Keratinocyte (primary cell): ENCODE data around the gene PTS. TPM values are rescaled to one million over a fixed set of nuclear protein-coding genes. Genes with fewer than 3 reads are reported as not detected.

Experiments
- DNase-seq: peaks from one replicate; pipeline ENCODE4 v3.0.0-alpha.2; 2011; ENCODE audit warnings: low read depth, missing footprints, low spot score
- FAIRE-seq: peaks from 2 replicates; lab custom pipeline; 2011; peaks lifted over from hg19 to GRCh38; lab: Jason Lieb, UNC
- H2AFZ ChIP-seq: 2 replicates; pipeline ENCODE4 v1.6.0; 2012; ENCODE audit warnings: low read length, control low read depth, inconsistent platforms; ENCODE audit not compliant: control insufficient read depth
- H3K27ac ChIP-seq: 2 replicates; pipeline ENCODE4 v1.5.1; 2011; ENCODE audit warnings: low read length; ENCODE audit not compliant: control insufficient read depth, insufficient read depth
- H3K27me3 ChIP-seq: 3 replicates; pipeline ENCODE4 v1.6.0; 2011; ENCODE audit warnings: low read length; ENCODE audit not compliant: control insufficient read depth, insufficient read depth; ENCODE audit errors: extremely low read depth
- H3K36me3 ChIP-seq, 2 experiments: 2 replicates in 1 of 2; 3 replicates in 1 of 2; pipeline ENCODE4 v1.5.1; 2011; ENCODE audit warnings: low read length in 2 of 2, mild to moderate bottlenecking in 1 of 2; ENCODE audit not compliant: control insufficient read depth in 2 of 2, insufficient read depth in 2 of 2; ENCODE audit errors: extremely low read depth in 1 of 2
- H3K4me1 ChIP-seq: 3 replicates; pipeline ENCODE4 v1.5.1; 2011; ENCODE audit warnings: low read length; ENCODE audit not compliant: control insufficient read depth, insufficient read depth; ENCODE audit errors: extremely low read depth
- H3K4me2 ChIP-seq: 3 replicates; pipeline ENCODE4 v1.6.0; 2011; ENCODE audit warnings: low read depth, low read length; ENCODE audit not compliant: control insufficient read depth, insufficient read depth; ENCODE audit errors: extremely low read depth
- H3K4me3 ChIP-seq, 3 experiments: fragments of 200-600 bp in 1 of 3; sonication (generic) in 1 of 3; 2 replicates in 2 of 3; 3 replicates in 1 of 3; pipeline ENCODE4 v1.5.1; 2011 to 2016; ENCODE audit warnings: low read length in 3 of 3, mild to moderate bottlenecking in 3 of 3, control low read depth in 2 of 3, inconsistent platforms in 1 of 3, low read depth in 1 of 3, mixed read lengths in 1 of 3, mixed run types in 1 of 3, moderate library complexity in 1 of 3; ENCODE audit not compliant: control insufficient read depth in 2 of 3, insufficient read depth in 2 of 3; ENCODE audit errors: extremely low read depth in 1 of 3
- H3K79me2 ChIP-seq: 2 replicates; pipeline ENCODE4 v1.6.0; 2012; ENCODE audit warnings: low read length; ENCODE audit not compliant: control insufficient read depth, insufficient read depth
- H3K9ac ChIP-seq: 3 replicates; pipeline ENCODE4 v1.6.0; 2011; ENCODE audit warnings: low read length; ENCODE audit not compliant: control insufficient read depth, insufficient read depth; ENCODE audit errors: extremely low read depth
- H3K9me1 ChIP-seq: 3 replicates; pipeline ENCODE4 v1.6.0; 2011; ENCODE audit warnings: low read length; ENCODE audit not compliant: control insufficient read depth, insufficient read depth; ENCODE audit errors: extremely low read depth
- H3K9me3 ChIP-seq: 2 replicates; pipeline ENCODE4 v1.5.1; 2012; ENCODE audit warnings: low read depth, low read length; ENCODE audit not compliant: control insufficient read depth
- H4K20me1 ChIP-seq: 3 replicates; pipeline ENCODE4 v1.6.0; 2011; ENCODE audit warnings: low read length; ENCODE audit not compliant: control insufficient read depth, insufficient read depth; ENCODE audit errors: extremely low read depth
- EZH2 ChIP-seq: IDR thresholded peaks from one replicate; pipeline ENCODE4 v1.6.1; 2012; ENCODE audit warnings: inconsistent platforms, mild to moderate bottlenecking, low read length, moderate library complexity
- dilution Hi-C: fragments of 300-500 bp; cut with MboI; formaldehyde crosslinking; loops from one replicate; pipeline ENCODE4 v1.7.0; 2020; ENCODE audit warnings: low sequenced_read_pairs; ENCODE audit not compliant: extremely low pct_ligation_motif_present
- polyA plus RNA-seq, 5 experiments: library from polyadenylated mRNA; depleted of rRNA in 3 of 5; stranded (reverse) in 3 of 5; stranded (forward) in 1 of 5; unstranded in 1 of 5; fragments of >200 nt; gene quantifications; 1 replicate in 1 of 5; 2 replicates in 3 of 5; 3 replicates in 1 of 5; pipeline versions ENCODE4 v1.2.1 to v1.2.3, GENCODE V29; 2011 to 2012; ENCODE audit warnings: missing spikeins in 2 of 5, low read depth in 1 of 5, low replicate concordance in 1 of 5
- TF ChIP-seq, protein P1 (sequence below), 3 experiments: IDR thresholded peaks in 1 of 3; conservative IDR thresholded peaks in 1 of 3; optimal IDR thresholded peaks in 1 of 3; 2 replicates in 2 of 3; 3 replicates in 1 of 3; pipeline versions ENCODE3 to v1.5.1; 2011; ENCODE audit warnings: low read length in 3 of 3, mild to moderate bottlenecking in 3 of 3, moderate library complexity in 2 of 3, control low read depth in 1 of 3, inconsistent platforms in 1 of 3; ENCODE audit not compliant: insufficient read depth in 2 of 3; ENCODE audit errors: extremely low read depth in 1 of 3

PTS gene
- polyA plus RNA-seq, 1 donor (not counting 4 experiments of a cell fraction or from before 2014, with no cell fraction given): 72.5 TPM

DNA sequence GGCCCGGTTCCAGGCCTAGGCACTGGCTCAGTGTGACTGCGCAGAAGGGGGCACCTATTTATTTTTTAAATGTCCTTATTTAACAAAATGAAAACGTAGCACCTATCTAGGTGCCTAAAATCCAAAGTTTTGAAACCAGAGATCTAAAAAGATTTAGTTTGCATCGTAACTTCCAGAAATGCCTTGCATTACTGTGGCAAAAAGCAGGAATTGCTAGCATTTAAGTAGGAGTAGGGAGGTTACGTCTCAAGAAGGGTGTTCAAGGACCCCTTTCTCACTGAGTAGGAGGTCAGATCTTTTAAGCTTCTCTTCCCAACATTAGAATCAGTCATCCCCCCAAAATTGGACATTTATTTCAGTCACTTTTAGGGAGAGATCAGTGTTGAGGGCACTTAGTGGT is 42.2 kb downstream of the PTS start:
- H3K9me1 ChIP-seq: no peaks in the 10 kb centered on the region
- H3K79me2 ChIP-seq: no peaks in the 10 kb centered on the region
- no peak overlapping the region for H3K9ac ChIP-seq
- H2AFZ ChIP-seq: no peak overlapping the region
- H3K4me2 ChIP-seq: no peak overlapping the region
- no peaks in the 10 kb centered on the region for H3K4me1 ChIP-seq
- H4K20me1 ChIP-seq: no peaks in the 10 kb centered on the region
- dilution Hi-C loops: no loop called here
- H3K9me3 ChIP-seq: no peaks in the 10 kb centered on the region
- H3K36me3 ChIP-seq: no peaks in the 10 kb centered on the region
- H3K4me3 ChIP-seq: no peak overlapping the region
- DNase-seq (no peak), FAIRE-seq (no peak)
- no peak overlapping the region for H3K27ac ChIP-seq
- TF ChIP-seq EZH2: no peak
- TF ChIP-seq, protein P1, sequence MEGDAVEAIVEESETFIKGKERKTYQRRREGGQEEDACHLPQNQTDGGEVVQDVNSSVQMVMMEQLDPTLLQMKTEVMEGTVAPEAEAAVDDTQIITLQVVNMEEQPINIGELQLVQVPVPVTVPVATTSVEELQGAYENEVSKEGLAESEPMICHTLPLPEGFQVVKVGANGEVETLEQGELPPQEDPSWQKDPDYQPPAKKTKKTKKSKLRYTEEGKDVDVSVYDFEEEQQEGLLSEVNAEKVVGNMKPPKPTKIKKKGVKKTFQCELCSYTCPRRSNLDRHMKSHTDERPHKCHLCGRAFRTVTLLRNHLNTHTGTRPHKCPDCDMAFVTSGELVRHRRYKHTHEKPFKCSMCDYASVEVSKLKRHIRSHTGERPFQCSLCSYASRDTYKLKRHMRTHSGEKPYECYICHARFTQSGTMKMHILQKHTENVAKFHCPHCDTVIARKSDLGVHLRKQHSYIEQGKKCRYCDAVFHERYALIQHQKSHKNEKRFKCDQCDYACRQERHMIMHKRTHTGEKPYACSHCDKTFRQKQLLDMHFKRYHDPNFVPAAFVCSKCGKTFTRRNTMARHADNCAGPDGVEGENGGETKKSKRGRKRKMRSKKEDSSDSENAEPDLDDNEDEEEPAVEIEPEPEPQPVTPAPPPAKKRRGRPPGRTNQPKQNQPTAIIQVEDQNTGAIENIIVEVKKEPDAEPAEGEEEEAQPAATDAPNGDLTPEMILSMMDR (optimal IDR thresholded peaks at IDR 0.05 in 1 of 3, IDR thresholded peaks at IDR 0.05 in 1 of 3, conservative IDR thresholded peaks at IDR 0.05 in 1 of 3; ENCODE audit: extremely low read depth in 1 of 3, insufficient read depth in 2 of 3, low read length in 3 of 3): no peak
- H3K27me3 ChIP-seq: no peaks in the 10 kb centered on the region

DNA sequence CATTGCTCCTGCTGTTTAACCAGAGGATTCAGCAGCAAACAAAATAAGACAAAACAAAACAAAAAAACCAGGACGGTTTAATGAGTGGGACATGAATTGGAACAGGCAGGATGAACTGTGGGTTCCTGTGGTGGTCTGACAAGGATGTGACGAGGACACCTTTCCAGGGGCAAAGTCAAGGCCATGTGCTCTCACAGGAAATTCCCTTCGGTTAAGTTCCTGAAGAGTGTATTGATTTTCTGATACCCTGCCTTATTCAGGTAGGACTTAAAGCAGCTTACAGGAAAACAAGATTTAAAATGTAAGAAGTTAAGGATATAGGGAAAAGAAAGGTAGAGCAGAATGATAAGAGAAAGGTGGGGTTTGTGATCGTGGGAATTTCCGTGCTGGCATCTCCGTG is 42.9 kb downstream of the PTS start:
- H3K79me2 ChIP-seq: no peaks in the 10 kb centered on the region
- no peak overlapping the region for H3K27ac ChIP-seq
- H3K4me1 ChIP-seq: no peaks in the 10 kb centered on the region
- no peak overlapping the region for H3K9ac ChIP-seq
- H3K9me1 ChIP-seq: no peaks in the 10 kb centered on the region
- TF ChIP-seq, protein P1 (optimal IDR thresholded peaks at IDR 0.05 in 1 of 3, IDR thresholded peaks at IDR 0.05 in 1 of 3, conservative IDR thresholded peaks at IDR 0.05 in 1 of 3; ENCODE audit: extremely low read depth in 1 of 3, insufficient read depth in 2 of 3, low read length in 3 of 3): no peak
- no peak for TF ChIP-seq EZH2
- no peaks in the 10 kb centered on the region for H4K20me1 ChIP-seq
- DNase-seq (no peak), FAIRE-seq (no peak)
- no peak overlapping the region for H3K4me3 ChIP-seq
- no peaks in the 10 kb centered on the region for H3K36me3 ChIP-seq
- H3K27me3 ChIP-seq: no peaks in the 10 kb centered on the region
- H2AFZ ChIP-seq: no peak overlapping the region
- H3K9me3 ChIP-seq: no peaks in the 10 kb centered on the region
- dilution Hi-C loops: no loop called here
- no peak overlapping the region for H3K4me2 ChIP-seq
